GM12878 (cell line): ENCODE results near the gene FAM120B.

Experiments
- ATF2 ChIP-seq: IDR thresholded peaks from 2 replicates; pipeline ENCODE4 v1.6.1; 2012; ENCODE audit warnings: low read length, inconsistent platforms
- CREM ChIP-seq: IDR thresholded peaks from 2 replicates; pipeline ENCODE4 v1.6.1; 2014; ENCODE audit warnings: antibody characterized with exemption, low read depth
- CTCF ChIP-seq, 3 experiments: IDR thresholded peaks in 2 of 3; conservative IDR thresholded peaks in 1 of 3; 2 replicates each; pipeline ENCODE4 v1.5.1; 2011; ENCODE audit warnings: low read depth in 3 of 3, low read length in 3 of 3, mild to moderate bottlenecking in 3 of 3, control low read depth in 2 of 3, moderate library complexity in 2 of 3, inconsistent platforms in 1 of 3, mixed read lengths in 1 of 3; ENCODE audit not compliant: control insufficient read depth in 2 of 3, insufficient read depth in 1 of 3; ENCODE audit errors: extremely low read depth in 1 of 3
- GABPA ChIP-seq: IDR thresholded peaks from 2 replicates; pipeline ENCODE4 v1.6.1; 2014; ENCODE audit warnings: antibody characterized with exemption, low read depth, mild to moderate bottlenecking, inconsistent platforms
- JUND ChIP-seq: IDR thresholded peaks from 2 replicates; pipeline ENCODE4 v1.6.1; 2012; ENCODE audit warnings: low read depth, mild to moderate bottlenecking, low read length, improper control_type of control experiment, moderate library complexity
- NRF1 ChIP-seq: conservative IDR thresholded peaks from 2 replicates; pipeline ENCODE4 v1.6.1; 2011; ENCODE audit warnings: mild to moderate bottlenecking, low read depth, low read length, improper control_type of control experiment
- PRDM15 ChIP-seq: fragments of 450-650 bp; formaldehyde crosslinking; IDR thresholded peaks from 2 replicates; pipeline ENCODE4 v1.4.0; 2020; ENCODE audit warnings: mild to moderate bottlenecking, moderate library complexity
- SRF ChIP-seq, 2 experiments: IDR thresholded peaks; 2 replicates each; pipeline ENCODE4 v1.6.1; 2011; ENCODE audit warnings: low read depth in 2 of 2, low read length in 2 of 2, mild to moderate bottlenecking in 1 of 2, moderate library complexity in 1 of 2
- USF2 ChIP-seq: IDR thresholded peaks from 2 replicates; pipeline ENCODE4 v1.6.1; 2011; ENCODE audit warnings: low read depth, low read length, improper control_type of control experiment, borderline replicate concordance
- ZBTB33 ChIP-seq: fragments of 450-650 bp; IDR thresholded peaks from 2 replicates; pipeline ENCODE4 v1.6.1; 2017; ENCODE audit warnings: mild to moderate bottlenecking
- ZNF384 ChIP-seq: IDR thresholded peaks from 2 replicates; pipeline ENCODE4 v1.6.1; 2012; ENCODE audit warnings: low read depth, mild to moderate bottlenecking, low read length, improper control_type of control experiment, borderline replicate concordance

GRCh38 chr6:170273681-170274080, 32.9 kb upstream of the FAM120B start:
- TF ChIP-seq CTCF (IDR thresholded peaks at IDR 0.05 in 2 of 3, conservative IDR thresholded peaks at IDR 0.05 in 1 of 3; ENCODE audit: control insufficient read depth in 2 of 3, extremely low read depth in 1 of 3, insufficient read depth in 1 of 3, low read depth in 3 of 3, low read length in 3 of 3): no peak
- no peak for TF ChIP-seq ATF2
- TF ChIP-seq USF2: no peak
- no peak for TF ChIP-seq ZNF384
- TF ChIP-seq ZBTB33: no peak
- no peak for TF ChIP-seq PRDM15 (CRISPR knock-in tag)
- no peak for TF ChIP-seq CREM
- no peak for TF ChIP-seq GABPA
- TF ChIP-seq SRF (IDR thresholded peaks at IDR 0.05; ENCODE audit: low read depth in 2 of 2, low read length in 2 of 2): no peak
- no peak for TF ChIP-seq NRF1
- TF ChIP-seq JUND: no peak
